Fibroblast of lung (primary cell): ENCODE results near the gene ZG16. TPM values are rescaled to one million over a fixed set of nuclear protein-coding genes. Genes with fewer than 3 reads are reported as not detected.

Experiments
- DNase-seq, 2 donors: peaks; one replicate each; pipeline versions ENCODE4 v3.0.0 to v3.0.0-alpha.2; 2010; ENCODE audit warnings: low read depth in 2 of 2
- H2AFZ ChIP-seq: 2 replicates; pipeline ENCODE4 v1.5.1; 2012; ENCODE audit warnings: low read length, control low read depth, inconsistent platforms
- H3K27ac ChIP-seq: 2 replicates; pipeline ENCODE4 v1.5.1; 2011; ENCODE audit warnings: low read length, control low read depth; ENCODE audit not compliant: insufficient read depth
- H3K27me3 ChIP-seq: 2 replicates; pipeline ENCODE4 v1.5.1; 2011; ENCODE audit warnings: mild to moderate bottlenecking, low read length; ENCODE audit not compliant: control insufficient read depth, insufficient read depth
- H3K36me3 ChIP-seq: 2 replicates; pipeline ENCODE4 v1.5.1; 2011; ENCODE audit warnings: low read length; ENCODE audit not compliant: control insufficient read depth, insufficient read depth
- H3K4me1 ChIP-seq: 2 replicates; pipeline ENCODE4 v1.5.1; 2011; ENCODE audit warnings: low read length; ENCODE audit not compliant: control insufficient read depth, insufficient read depth; ENCODE audit errors: extremely low read depth
- H3K4me2 ChIP-seq: 2 replicates; pipeline ENCODE4 v1.5.1; 2011; ENCODE audit warnings: low read length, control low read depth; ENCODE audit not compliant: insufficient read depth; ENCODE audit errors: extremely low read depth
- H3K4me3 ChIP-seq, 4 experiments: fragments of 200-600 bp in 1 of 4; sonication (generic) in 1 of 4; replicated peaks in 1 of 4; 2 replicates each; pipeline ENCODE4 v1.5.1; 2011 to 2016; ENCODE audit warnings: low read length in 4 of 4, low read depth in 3 of 4, mild to moderate bottlenecking in 3 of 4, control low read depth in 2 of 4, inconsistent platforms in 1 of 4, mixed read lengths in 1 of 4; ENCODE audit not compliant: insufficient read depth in 1 of 4; ENCODE audit errors: control extremely low read depth in 1 of 4
- H3K79me2 ChIP-seq: 2 replicates; pipeline ENCODE4 v1.5.1; 2012; ENCODE audit warnings: mild to moderate bottlenecking, low read length, inconsistent platforms; ENCODE audit not compliant: control insufficient read depth, insufficient read depth
- H3K9ac ChIP-seq: 2 replicates; pipeline ENCODE4 v1.5.1; 2011; ENCODE audit warnings: mild to moderate bottlenecking, low read length, control low read depth; ENCODE audit not compliant: insufficient read depth
- H3K9me3 ChIP-seq: 2 replicates; pipeline ENCODE4 v1.5.1; 2012; ENCODE audit warnings: low read depth, low read length; ENCODE audit not compliant: control insufficient read depth, insufficient read depth
- H4K20me1 ChIP-seq: 2 replicates; pipeline ENCODE4 v1.5.1; 2011; ENCODE audit warnings: low read length; ENCODE audit not compliant: control insufficient read depth, insufficient read depth; ENCODE audit errors: extremely low read depth
- EZH2 ChIP-seq: IDR thresholded peaks from 2 replicates; pipeline ENCODE4 v1.5.1; 2012; ENCODE audit warnings: low read length, control low read depth, mild to moderate bottlenecking; ENCODE audit errors: missing control alignments
- polyA plus RNA-seq, 2 donors: library from polyadenylated mRNA; depleted of rRNA in 1 of 2; stranded (reverse) in 1 of 2; unstranded in 1 of 2; fragments of >200 nt; gene quantifications; 2 replicates each; pipeline ENCODE4 v1.2.1, GENCODE V29; 2011 to 2012; ENCODE audit warnings: missing spikeins in 1 of 2
- total RNA-seq: library from RNA; depleted of rRNA; stranded (reverse); fragments of >200 nt; gene quantifications from 2 replicates; pipeline ENCODE4 v1.2.1, GENCODE V29; 2014
- TF ChIP-seq, protein P1 (sequence below), 2 donors: IDR thresholded peaks in 1 of 2; conservative IDR thresholded peaks in 1 of 2; 1 replicate in 1 of 2; 2 replicates in 1 of 2; pipeline ENCODE4 v1.5.1; 2011 to 2012; ENCODE audit warnings: low read length in 2 of 2, control low read depth in 1 of 2, inconsistent platforms in 1 of 2, low read depth in 1 of 2, mild to moderate bottlenecking in 1 of 2

Gene ZG16
- total and polyA plus RNA-seq, 2 donors (not counting 1 experiment from before 2014, with no cell fraction given), result not detected

DNA sequence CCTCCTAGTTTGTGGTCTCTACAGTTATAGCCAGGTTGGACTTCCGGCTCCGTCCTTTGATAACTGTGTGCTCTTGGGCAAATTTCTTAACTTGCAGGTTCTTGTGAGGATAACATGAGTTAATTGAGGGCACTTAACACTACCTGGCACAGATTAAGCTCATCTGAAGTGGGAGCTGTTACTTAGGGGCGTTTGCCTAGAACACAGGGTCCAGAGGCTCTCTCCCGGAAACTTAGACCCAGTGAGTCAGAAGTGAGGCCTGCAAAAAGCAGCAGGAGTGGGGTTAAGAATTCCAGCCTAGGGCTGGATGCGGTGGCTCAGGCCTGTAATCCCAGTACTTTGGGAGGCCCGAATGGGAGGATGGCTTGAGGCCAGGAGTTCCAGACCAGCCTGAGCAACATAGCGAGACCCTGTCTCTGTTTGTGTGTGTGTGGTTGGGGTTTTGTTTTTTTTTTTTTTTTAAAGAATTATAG is 43.6 kb downstream of the ZG16 start:
- TF ChIP-seq, protein P1, sequence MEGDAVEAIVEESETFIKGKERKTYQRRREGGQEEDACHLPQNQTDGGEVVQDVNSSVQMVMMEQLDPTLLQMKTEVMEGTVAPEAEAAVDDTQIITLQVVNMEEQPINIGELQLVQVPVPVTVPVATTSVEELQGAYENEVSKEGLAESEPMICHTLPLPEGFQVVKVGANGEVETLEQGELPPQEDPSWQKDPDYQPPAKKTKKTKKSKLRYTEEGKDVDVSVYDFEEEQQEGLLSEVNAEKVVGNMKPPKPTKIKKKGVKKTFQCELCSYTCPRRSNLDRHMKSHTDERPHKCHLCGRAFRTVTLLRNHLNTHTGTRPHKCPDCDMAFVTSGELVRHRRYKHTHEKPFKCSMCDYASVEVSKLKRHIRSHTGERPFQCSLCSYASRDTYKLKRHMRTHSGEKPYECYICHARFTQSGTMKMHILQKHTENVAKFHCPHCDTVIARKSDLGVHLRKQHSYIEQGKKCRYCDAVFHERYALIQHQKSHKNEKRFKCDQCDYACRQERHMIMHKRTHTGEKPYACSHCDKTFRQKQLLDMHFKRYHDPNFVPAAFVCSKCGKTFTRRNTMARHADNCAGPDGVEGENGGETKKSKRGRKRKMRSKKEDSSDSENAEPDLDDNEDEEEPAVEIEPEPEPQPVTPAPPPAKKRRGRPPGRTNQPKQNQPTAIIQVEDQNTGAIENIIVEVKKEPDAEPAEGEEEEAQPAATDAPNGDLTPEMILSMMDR (conservative IDR thresholded peaks at IDR 0.05 in 1 of 2, IDR thresholded peaks at IDR 0.05 in 1 of 2; ENCODE audit: low read depth in 1 of 2, low read length in 2 of 2), result no peak
- TF ChIP-seq EZH2, result no peak
- DNase-seq, result peak; percentile 80 to 90
- Histone ChIP-seq H3K9ac (peak overlapping the region; percentile 80), H3K27ac (peak overlapping the region; percentile 94), H3K79me2 (peaks cover 78% of the 10 kb centered on the region), H3K27me3 (no peaks in the 10 kb centered on the region), H3K4me2 (peak overlapping the region; percentile 100), H3K9me3 (no peaks in the 10 kb centered on the region), H3K4me3 (peak overlapping the region; percentile 84 to 100 (median 94)), H2AFZ (no peak overlapping the region), H4K20me1 (no peaks in the 10 kb centered on the region), H3K36me3 (peaks cover 10% of the 10 kb centered on the region), H3K4me1 (peaks cover 37% of the 10 kb centered on the region)

- Histone ChIP-seq H3K27ac (peak overlapping the region; percentile 94), H3K79me2 (peaks cover 85% of the 10 kb centered on the region), H3K9ac (peak overlapping the region; percentile 40), H3K36me3 (peaks cover 5% of the 10 kb centered on the region), H3K4me2 (peak overlapping the region; percentile 98), H3K27me3 (no peaks in the 10 kb centered on the region), H3K9me3 (no peaks in the 10 kb centered on the region), H3K4me3 (peak overlapping the region; percentile 5 to 47 (median 24)), H4K20me1 (no peaks in the 10 kb centered on the region), H3K4me1 (peaks cover 33% of the 10 kb centered on the region), H2AFZ (no peak overlapping the region)
- DNase-seq, result peak; percentile 85 to 86
- no peak for TF ChIP-seq EZH2
- TF ChIP-seq, protein P1 (conservative IDR thresholded peaks at IDR 0.05 in 1 of 2, IDR thresholded peaks at IDR 0.05 in 1 of 2; ENCODE audit: low read depth in 1 of 2, low read length in 2 of 2), result no peak
These were observed 46.6 kb downstream of the ZG16 start for GRCh38 chr16:29824589-29825144.

GRCh38 chr16:29825145-29826044 is 47.3 kb downstream of the ZG16 start:
- Histone ChIP-seq H3K36me3 (peaks cover 12% of the 10 kb centered on the region), H3K4me2 (peak overlapping the region; percentile 98), H4K20me1 (no peaks in the 10 kb centered on the region), H3K4me1 (peaks cover 31% of the 10 kb centered on the region), H3K27ac (peak overlapping the region; percentile 93), H3K79me2 (peaks cover 85% of the 10 kb centered on the region), H3K4me3 (peak overlapping the region; percentile 13 to 47 (median 36)), H3K9ac (peak overlapping the region; percentile 40), H3K27me3 (no peaks in the 10 kb centered on the region), H2AFZ (no peak overlapping the region), H3K9me3 (no peaks in the 10 kb centered on the region)
- peak; percentile 90 to 91 for DNase-seq
- TF ChIP-seq, protein P1 (conservative IDR thresholded peaks at IDR 0.05 in 1 of 2, IDR thresholded peaks at IDR 0.05 in 1 of 2; ENCODE audit: low read depth in 1 of 2, low read length in 2 of 2), result no peak
- no peak for TF ChIP-seq EZH2
